Measurements from ENCODE around the gene TAPBP. TPM values are rescaled to one million over a fixed set of nuclear protein-coding genes. Genes with fewer than 3 reads are reported as not detected.

The TAPBP gene
- total and polyA plus RNA-seq, 9 of the 15 experiments (the other 6 are each of a cell fraction or from before 2014, with no cell fraction given), result 5.6 to 74.0 (median 22.3) TPM

- TF ChIP-seq MLX (CRISPR knock-in tag; conservative IDR thresholded peaks at IDR 0.05) (peak in 1 of 2 experiments; percentile 89; a peak in 1 of 4 replicates), ERF (CRISPR knock-in tag; IDR thresholded peaks at IDR 0.05) (peak; percentile 48; the same call in 1 of the 2 replicates), MCM3 (IDR thresholded peaks at IDR 0.05) (no peak), PREB (CRISPR knock-in tag; IDR thresholded peaks at IDR 0.05) (no peak), ZNF764 (CRISPR knock-in tag; IDR thresholded peaks at IDR 0.05; ENCODE audit: low read depth) (peak; percentile 39; the same call in 1 of the 2 replicates), STAG1 (CRISPR knock-in tag; IDR thresholded peaks at IDR 0.05; ENCODE audit: borderline replicate concordance) (no peak), POLR2H (tag; IDR thresholded peaks at IDR 0.05; ENCODE audit: low read depth) (peak; percentile 68; the same call in 1 of the 2 replicates), PBX2 (CRISPR knock-in tag; IDR thresholded peaks at IDR 0.05; ENCODE audit: low read depth) (no peak), PBX2 (tag; conservative IDR thresholded peaks at IDR 0.05; ENCODE audit: low read depth) (no peak), HDAC2 (IDR thresholded peaks at IDR 0.05) (no peak), PHB (CRISPR knock-in tag; IDR thresholded peaks at IDR 0.05) (no peak), TRIM25 (IDR thresholded peaks at IDR 0.05; ENCODE audit: borderline replicate concordance) (peak; percentile 70; the same call in 1 of the 2 replicates), IFI16 (CRISPR knock-in tag; IDR thresholded peaks at IDR 0.05) (no peak), CREM (IDR thresholded peaks at IDR 0.05; ENCODE audit: low read depth) (no peak), ATF1 (CRISPR knock-in tag; IDR thresholded peaks at IDR 0.05) (no peak), ATF1 (tag; IDR thresholded peaks at IDR 0.05) (no peak), BRCA1 (IDR thresholded peaks at IDR 0.05) (no peak), BRCA1 (CRISPR knock-in tag; IDR thresholded peaks at IDR 0.05) (no peak)
Observed at GRCh38 chr6:33249732-33250630, 63.9 kb downstream of the TAPBP start (continued).

Data from K562 (cell line).